Measurements from ENCODE around the gene ADCK1. TPM values are rescaled to one million over a fixed set of nuclear protein-coding genes. Genes with fewer than 3 reads are reported as not detected.
A peak's percentile ranks its signal among the peaks of the same experiment; 100 is the strongest.
"Not testable (repeated sequence)": the region's sequence is repeated elsewhere in the genome, so short reads cannot be mapped to it uniquely, and the experiment has no call there.

The ADCK1 gene
- total and polyA plus RNA-seq, 2 experiments from 2014 or later = 6.7 to 11.2 TPM

DNA sequence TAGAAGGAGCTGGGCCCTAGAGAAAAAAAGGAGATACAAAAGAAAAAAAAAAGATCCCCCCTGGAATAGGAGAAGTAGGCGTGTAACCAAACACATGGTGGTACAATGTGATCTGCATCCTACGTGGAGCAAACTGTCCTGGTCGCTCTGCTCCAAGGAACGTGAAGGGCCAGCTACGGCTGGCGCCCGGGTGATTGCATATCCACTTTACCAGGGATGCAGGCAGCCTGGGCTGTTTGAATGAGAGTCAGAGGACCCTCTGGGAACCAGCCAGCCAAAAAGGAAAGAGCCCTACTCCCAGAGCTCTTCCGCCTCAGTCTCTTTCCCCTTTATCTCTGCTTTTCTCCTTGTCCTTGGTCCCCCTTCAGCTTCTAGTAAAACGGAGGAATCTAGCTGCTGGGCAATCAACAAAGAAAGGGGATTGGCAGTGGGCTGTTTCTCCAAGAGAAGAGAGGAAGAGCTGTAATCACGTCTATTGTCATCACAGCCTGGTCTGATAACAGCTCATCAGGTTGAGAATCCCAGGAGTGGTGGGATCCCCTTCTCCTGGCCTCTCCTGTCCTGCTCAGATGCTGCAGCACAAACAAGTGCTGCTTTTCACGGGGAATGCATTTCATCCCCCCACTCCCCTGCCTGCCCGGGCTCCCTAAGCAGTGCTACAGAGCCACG, 156.0 kb downstream of the ADCK1 start:
- H3K4me3 ChIP-seq = no peak overlapping the region
- H2AFZ ChIP-seq = peak overlapping the region; percentile 74
- H3K79me2 ChIP-seq (replicated peaks; ENCODE audit: insufficient read depth) = no peaks in the 10 kb centered on the region
- H3K4me3 Mint-ChIP-seq = no peak overlapping the region
- no peaks in the 10 kb centered on the region for H4K20me1 ChIP-seq (replicated peaks; ENCODE audit: insufficient read depth)
- H3K9me2 ChIP-seq (ENCODE audit: insufficient read depth) = no peaks in the 10 kb centered on the region; the same call in 1 of the 2 replicates
- no peaks in the 10 kb centered on the region; the same call in 2 of the 3 replicates for H3K4me1 Mint-ChIP-seq
- H3K36me3 ChIP-seq (ENCODE audit: insufficient read depth) = no peaks in the 10 kb centered on the region
- H3F3A ChIP-seq (replicated peaks; ENCODE audit: low read depth) = no peaks in the 10 kb centered on the region
- H3K4me2 ChIP-seq = no peak overlapping the region
- no peak for ATAC-seq
- TF ChIP-seq ZNF114 (CRISPR knock-in tag; IDR thresholded peaks at IDR 0.05) (no peak), EZH2phosphoT487 (IDR thresholded peaks at IDR 0.05; ENCODE audit: unreplicated experiment) (no peak), EZH2 (IDR thresholded peaks at IDR 0.05; ENCODE audit: low read depth, unreplicated experiment) (no peak), NANOG (IDR thresholded peaks at IDR 0.05; ENCODE audit: borderline replicate concordance) (no peak), ZNF331 (CRISPR knock-in tag; IDR thresholded peaks at IDR 0.05; ENCODE audit: low read depth) (no peak), CTCF (conservative IDR thresholded peaks at IDR 0.05; ENCODE audit: low read depth in 2 of 2) (no peak), STAT1 (IDR thresholded peaks at IDR 0.05; ENCODE audit: unreplicated experiment) (no peak), CREB1 (CRISPR knock-in tag; IDR thresholded peaks at IDR 0.05; ENCODE audit: low read depth) (no peak)
- TF ChIP-seq, protein P1, sequence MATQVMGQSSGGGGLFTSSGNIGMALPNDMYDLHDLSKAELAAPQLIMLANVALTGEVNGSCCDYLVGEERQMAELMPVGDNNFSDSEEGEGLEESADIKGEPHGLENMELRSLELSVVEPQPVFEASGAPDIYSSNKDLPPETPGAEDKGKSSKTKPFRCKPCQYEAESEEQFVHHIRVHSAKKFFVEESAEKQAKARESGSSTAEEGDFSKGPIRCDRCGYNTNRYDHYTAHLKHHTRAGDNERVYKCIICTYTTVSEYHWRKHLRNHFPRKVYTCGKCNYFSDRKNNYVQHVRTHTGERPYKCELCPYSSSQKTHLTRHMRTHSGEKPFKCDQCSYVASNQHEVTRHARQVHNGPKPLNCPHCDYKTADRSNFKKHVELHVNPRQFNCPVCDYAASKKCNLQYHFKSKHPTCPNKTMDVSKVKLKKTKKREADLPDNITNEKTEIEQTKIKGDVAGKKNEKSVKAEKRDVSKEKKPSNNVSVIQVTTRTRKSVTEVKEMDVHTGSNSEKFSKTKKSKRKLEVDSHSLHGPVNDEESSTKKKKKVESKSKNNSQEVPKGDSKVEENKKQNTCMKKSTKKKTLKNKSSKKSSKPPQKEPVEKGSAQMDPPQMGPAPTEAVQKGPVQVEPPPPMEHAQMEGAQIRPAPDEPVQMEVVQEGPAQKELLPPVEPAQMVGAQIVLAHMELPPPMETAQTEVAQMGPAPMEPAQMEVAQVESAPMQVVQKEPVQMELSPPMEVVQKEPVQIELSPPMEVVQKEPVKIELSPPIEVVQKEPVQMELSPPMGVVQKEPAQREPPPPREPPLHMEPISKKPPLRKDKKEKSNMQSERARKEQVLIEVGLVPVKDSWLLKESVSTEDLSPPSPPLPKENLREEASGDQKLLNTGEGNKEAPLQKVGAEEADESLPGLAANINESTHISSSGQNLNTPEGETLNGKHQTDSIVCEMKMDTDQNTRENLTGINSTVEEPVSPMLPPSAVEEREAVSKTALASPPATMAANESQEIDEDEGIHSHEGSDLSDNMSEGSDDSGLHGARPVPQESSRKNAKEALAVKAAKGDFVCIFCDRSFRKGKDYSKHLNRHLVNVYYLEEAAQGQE (IDR thresholded peaks at IDR 0.05; ENCODE audit: unreplicated experiment) = no peak
- TF ChIP-seq, protein P2, sequence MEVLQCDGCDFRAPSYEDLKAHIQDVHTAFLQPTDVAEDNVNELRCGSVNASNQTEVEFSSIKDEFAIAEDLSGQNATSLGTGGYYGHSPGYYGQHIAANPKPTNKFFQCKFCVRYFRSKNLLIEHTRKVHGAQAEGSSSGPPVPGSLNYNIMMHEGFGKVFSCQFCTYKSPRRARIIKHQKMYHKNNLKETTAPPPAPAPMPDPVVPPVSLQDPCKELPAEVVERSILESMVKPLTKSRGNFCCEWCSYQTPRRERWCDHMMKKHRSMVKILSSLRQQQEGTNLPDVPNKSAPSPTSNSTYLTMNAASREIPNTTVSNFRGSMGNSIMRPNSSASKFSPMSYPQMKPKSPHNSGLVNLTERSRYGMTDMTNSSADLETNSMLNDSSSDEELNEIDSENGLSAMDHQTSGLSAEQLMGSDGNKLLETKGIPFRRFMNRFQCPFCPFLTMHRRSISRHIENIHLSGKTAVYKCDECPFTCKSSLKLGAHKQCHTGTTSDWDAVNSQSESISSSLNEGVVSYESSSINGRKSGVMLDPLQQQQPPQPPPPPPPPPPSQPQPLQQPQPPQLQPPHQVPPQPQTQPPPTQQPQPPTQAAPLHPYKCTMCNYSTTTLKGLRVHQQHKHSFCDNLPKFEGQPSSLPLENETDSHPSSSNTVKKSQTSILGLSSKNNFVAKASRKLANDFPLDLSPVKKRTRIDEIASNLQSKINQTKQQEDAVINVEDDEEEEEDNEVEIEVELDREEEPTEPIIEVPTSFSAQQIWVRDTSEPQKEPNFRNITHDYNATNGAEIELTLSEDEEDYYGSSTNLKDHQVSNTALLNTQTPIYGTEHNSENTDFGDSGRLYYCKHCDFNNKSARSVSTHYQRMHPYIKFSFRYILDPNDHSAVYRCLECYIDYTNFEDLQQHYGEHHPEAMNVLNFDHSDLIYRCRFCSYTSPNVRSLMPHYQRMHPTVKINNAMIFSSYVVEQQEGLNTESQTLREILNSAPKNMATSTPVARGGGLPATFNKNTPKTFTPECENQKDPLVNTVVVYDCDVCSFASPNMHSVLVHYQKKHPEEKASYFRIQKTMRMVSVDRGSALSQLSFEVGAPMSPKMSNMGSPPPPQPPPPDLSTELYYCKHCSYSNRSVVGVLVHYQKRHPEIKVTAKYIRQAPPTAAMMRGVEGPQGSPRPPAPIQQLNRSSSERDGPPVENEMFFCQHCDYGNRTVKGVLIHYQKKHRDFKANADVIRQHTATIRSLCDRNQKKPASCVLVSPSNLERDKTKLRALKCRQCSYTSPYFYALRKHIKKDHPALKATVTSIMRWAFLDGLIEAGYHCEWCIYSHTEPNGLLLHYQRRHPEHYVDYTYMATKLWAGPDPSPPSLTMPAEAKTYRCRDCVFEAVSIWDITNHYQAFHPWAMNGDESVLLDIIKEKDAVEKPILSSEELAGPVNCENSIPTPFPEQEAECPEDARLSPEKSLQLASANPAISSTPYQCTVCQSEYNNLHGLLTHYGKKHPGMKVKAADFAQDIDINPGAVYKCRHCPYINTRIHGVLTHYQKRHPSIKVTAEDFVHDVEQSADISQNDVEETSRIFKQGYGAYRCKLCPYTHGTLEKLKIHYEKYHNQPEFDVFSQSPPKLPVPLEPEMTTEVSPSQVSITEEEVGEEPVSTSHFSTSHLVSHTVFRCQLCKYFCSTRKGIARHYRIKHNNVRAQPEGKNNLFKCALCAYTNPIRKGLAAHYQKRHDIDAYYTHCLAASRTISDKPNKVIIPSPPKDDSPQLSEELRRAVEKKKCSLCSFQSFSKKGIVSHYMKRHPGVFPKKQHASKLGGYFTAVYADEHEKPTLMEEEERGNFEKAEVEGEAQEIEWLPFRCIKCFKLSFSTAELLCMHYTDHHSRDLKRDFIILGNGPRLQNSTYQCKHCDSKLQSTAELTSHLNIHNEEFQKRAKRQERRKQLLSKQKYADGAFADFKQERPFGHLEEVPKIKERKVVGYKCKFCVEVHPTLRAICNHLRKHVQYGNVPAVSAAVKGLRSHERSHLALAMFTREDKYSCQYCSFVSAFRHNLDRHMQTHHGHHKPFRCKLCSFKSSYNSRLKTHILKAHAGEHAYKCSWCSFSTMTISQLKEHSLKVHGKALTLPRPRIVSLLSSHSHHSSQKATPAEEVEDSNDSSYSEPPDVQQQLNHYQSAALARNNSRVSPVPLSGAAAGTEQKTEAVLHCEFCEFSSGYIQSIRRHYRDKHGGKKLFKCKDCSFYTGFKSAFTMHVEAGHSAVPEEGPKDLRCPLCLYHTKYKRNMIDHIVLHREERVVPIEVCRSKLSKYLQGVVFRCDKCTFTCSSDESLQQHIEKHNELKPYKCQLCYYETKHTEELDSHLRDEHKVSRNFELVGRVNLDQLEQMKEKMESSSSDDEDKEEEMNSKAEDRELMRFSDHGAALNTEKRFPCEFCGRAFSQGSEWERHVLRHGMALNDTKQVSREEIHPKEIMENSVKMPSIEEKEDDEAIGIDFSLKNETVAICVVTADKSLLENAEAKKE (CRISPR knock-in tag; IDR thresholded peaks at IDR 0.05) = no peak
- peaks cover 15% of the 10 kb centered on the region for H3K9me3 Mint-ChIP-seq
- no peaks in the 10 kb centered on the region for H3K36me3 Mint-ChIP-seq (ENCODE audit: low read depth)
- H3K4me1 ChIP-seq (ENCODE audit: insufficient read depth) = no peaks in the 10 kb centered on the region
- no peak for DNase-seq (ENCODE audit: low spot score)
- H3K27ac Mint-ChIP-seq = no peak overlapping the region
- no peak overlapping the region for H3K27ac ChIP-seq (ENCODE audit: low read depth)
- H3K27me3 Mint-ChIP-seq (ENCODE audit: insufficient read depth, low read depth, poor library complexity) = peaks cover 2% of the 10 kb centered on the region
- no peaks in the 10 kb centered on the region for H3K27me3 ChIP-seq (ENCODE audit: insufficient read depth)

DNA sequence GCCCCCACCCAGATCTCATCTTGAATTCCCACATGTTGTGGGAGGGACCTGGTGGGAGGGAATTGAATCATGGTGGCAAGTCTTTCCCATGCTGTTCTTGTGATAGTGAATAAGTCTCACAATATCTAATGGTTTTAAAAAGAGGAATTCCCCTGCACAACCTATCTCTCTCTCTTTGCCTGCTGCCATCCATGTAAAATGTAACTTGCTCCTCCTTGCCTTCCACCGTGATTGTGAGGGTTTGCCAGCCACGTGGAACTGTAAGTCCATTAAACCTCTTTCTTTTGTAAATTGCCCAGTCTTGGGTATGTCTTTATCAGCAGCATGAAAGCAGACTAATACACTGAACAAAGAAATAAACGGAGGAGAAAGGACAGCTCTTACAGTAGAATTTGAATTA, 159.8 kb downstream of the ADCK1 start:
- not testable (repeated sequence) for H3K27me3 ChIP-seq (ENCODE audit: insufficient read depth); H3K9me2 ChIP-seq (ENCODE audit: insufficient read depth); H3K4me3 ChIP-seq; H3K27me3 Mint-ChIP-seq (ENCODE audit: insufficient read depth, low read depth, poor library complexity); H3K9me3 Mint-ChIP-seq; H4K20me1 ChIP-seq (replicated peaks; ENCODE audit: insufficient read depth); DNase-seq (ENCODE audit: low spot score); H3K4me1 ChIP-seq (ENCODE audit: insufficient read depth); H3K36me3 Mint-ChIP-seq (ENCODE audit: low read depth); H3K4me1 Mint-ChIP-seq; H3K4me3 Mint-ChIP-seq; H3K27ac ChIP-seq (ENCODE audit: low read depth); H3K27ac Mint-ChIP-seq; H3K79me2 ChIP-seq (replicated peaks; ENCODE audit: insufficient read depth); H3K36me3 ChIP-seq (ENCODE audit: insufficient read depth); ATAC-seq; H3K4me2 ChIP-seq; H2AFZ ChIP-seq; H3F3A ChIP-seq (replicated peaks; ENCODE audit: low read depth)
